AG09309 (cell line): Measurements from ENCODE around the gene MIER2.

ENCODE experiments used
- DNase-seq: peaks from one replicate; pipeline ENCODE4 v3.0.0-alpha.2; 2010; ENCODE audit warnings: low read depth
- H3K4me3 ChIP-seq: 2 replicates; pipeline ENCODE4 v1.5.1; 2011; ENCODE audit warnings: mild to moderate bottlenecking, low read depth, low read length, moderate library complexity; ENCODE audit not compliant: control insufficient read depth
- TF ChIP-seq, protein P1 (sequence below): IDR thresholded peaks from 2 replicates; pipeline ENCODE4 v1.5.1; 2011; ENCODE audit warnings: mild to moderate bottlenecking, low read depth, low read length, inconsistent platforms; ENCODE audit not compliant: insufficient read depth, control insufficient read depth; ENCODE audit errors: missing control alignments

Gene MIER2

DNA sequence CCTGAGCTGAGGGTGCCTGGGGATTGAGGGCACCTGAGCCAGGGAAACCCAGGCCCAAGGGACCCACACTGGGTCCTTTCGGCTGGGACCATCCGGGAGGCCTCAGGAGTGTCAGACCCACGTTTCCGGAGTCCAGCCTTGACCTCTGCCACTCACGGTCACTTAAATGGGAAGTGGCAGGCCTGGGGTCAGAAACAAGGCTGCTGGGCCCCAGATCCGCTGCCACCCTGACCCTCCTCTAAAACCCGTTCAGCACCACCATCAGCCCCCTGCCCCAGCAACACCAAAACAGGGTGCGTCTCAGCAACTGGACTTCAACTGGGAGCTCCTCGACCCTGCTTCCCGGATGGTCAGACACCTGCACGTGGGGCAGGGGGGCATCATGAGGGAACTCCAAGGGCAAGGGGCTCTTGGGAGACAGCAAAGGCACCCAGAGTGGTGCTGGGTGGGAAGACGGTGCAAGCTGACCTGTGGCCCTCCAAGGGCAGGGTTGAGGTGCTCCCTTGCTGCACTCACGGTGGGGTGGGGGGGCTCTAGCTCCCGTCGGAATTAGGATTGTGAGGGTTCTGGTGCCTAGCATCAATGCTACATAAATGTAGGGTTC, 52.2 kb downstream of the MIER2 start:
- DNase-seq: no peak
- TF ChIP-seq, protein P1, sequence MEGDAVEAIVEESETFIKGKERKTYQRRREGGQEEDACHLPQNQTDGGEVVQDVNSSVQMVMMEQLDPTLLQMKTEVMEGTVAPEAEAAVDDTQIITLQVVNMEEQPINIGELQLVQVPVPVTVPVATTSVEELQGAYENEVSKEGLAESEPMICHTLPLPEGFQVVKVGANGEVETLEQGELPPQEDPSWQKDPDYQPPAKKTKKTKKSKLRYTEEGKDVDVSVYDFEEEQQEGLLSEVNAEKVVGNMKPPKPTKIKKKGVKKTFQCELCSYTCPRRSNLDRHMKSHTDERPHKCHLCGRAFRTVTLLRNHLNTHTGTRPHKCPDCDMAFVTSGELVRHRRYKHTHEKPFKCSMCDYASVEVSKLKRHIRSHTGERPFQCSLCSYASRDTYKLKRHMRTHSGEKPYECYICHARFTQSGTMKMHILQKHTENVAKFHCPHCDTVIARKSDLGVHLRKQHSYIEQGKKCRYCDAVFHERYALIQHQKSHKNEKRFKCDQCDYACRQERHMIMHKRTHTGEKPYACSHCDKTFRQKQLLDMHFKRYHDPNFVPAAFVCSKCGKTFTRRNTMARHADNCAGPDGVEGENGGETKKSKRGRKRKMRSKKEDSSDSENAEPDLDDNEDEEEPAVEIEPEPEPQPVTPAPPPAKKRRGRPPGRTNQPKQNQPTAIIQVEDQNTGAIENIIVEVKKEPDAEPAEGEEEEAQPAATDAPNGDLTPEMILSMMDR: no peak
- no peak overlapping the region for H3K4me3 ChIP-seq

DNA sequence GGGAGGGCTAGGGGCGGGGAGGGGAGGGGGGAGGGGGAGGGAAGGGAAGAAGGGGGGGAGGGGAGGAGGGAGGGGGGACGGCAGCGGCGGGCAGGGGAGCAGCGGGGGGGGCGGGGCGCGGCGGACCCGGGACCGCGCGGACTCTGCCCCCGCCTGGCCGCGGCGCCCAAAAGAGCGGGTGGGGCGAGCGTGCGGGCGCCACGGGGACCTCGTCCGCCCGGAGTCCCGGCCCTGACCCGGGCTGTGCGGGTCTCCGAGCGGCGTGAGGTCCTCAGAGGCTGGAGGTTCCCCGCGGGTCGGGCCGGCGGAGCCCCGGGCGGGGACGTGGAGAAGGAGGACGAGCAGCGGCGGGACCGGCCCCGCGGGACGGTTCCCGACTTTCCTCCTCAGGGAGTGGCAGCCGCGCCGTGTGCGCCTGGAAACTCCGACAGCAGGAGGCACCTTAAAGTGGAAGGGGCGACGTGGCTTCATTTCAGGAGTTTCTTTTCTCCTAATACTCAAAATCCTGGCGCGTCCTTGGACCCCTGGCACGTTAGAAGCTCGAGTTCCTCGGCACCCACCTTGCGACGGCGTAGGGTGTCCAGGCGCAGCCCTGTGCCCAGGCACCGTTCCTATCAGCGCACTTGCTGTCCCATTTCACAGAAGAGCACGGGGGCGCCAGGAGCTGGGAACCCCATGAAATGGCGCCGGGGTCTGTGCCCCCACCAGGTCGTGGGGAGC, 52.9 kb downstream of the MIER2 start:
- TF ChIP-seq, protein P1: no peak
- DNase-seq: no peak
- no peak overlapping the region for H3K4me3 ChIP-seq

DNA sequence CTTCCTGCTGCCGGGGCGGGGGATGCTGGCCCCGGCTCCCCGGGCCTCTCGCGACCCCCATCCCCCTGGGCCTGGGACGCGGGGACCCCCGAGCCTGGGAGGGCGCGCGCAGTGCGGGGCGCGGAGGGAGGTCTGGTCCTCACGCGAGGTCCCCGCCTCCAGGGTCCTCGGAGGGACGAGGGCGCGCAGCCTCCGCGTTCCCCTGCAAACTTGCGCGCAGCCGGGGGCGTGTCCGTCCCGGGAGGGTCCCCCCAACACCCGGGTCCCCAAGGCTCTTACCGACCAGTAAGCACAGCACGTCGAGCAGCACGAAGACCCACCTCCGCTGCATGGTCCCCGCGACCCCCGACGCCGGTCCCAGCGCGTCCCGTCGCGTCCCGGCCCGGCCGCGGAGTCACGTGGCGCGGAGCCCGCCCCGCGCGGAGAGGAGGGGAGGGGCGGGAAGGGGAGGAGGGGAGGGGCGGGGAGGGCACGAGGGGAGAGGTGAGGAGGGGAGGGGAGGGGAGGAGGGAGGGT, 53.5 kb downstream of the MIER2 start, which contains the start of gene PLPP2:
TSS of gene PLPP2 (minus strand) at position 398 of the 516 bp plus-strand sequence. CDS start at position 331, 67 bp downstream.
- no peak for DNase-seq
- TF ChIP-seq, protein P1: no peak
- H3K4me3 ChIP-seq: peak within 1 kb of the TSS; percentile 32

DNA sequence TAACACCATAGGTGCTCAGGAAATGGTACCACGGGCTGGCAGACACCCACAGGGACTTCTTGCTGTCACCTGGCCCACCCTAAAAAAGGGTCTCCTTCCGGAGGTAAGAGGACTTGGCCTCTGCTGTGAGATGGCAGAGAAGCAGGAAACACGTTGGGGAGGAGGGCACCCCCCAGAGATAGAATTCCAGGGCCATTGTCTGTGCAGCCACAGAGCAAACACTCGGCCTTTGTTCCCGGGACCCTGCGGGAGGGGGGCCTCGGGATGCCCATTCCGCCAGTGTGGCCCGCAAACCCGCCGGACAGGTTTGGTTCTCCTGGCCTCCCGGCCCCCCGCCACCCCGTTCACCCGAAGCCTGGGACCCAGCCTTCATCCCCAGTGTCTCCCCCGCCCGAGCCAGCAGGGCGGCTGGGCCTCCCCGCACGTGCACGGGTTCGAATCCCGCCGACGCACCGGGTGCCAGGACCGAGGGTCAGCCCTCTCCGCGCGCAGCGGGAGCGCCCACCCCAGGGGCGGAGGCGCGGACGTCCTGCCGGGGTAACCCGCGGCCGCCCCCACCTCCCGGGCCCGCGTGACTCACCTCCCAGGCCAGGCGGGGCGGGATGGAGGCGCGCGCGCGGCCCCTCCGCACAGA, 54.1 kb downstream of the MIER2 start:
- H3K4me3 ChIP-seq: no peak overlapping the region
- TF ChIP-seq, protein P1: no peak
- DNase-seq: no peak

DNA sequence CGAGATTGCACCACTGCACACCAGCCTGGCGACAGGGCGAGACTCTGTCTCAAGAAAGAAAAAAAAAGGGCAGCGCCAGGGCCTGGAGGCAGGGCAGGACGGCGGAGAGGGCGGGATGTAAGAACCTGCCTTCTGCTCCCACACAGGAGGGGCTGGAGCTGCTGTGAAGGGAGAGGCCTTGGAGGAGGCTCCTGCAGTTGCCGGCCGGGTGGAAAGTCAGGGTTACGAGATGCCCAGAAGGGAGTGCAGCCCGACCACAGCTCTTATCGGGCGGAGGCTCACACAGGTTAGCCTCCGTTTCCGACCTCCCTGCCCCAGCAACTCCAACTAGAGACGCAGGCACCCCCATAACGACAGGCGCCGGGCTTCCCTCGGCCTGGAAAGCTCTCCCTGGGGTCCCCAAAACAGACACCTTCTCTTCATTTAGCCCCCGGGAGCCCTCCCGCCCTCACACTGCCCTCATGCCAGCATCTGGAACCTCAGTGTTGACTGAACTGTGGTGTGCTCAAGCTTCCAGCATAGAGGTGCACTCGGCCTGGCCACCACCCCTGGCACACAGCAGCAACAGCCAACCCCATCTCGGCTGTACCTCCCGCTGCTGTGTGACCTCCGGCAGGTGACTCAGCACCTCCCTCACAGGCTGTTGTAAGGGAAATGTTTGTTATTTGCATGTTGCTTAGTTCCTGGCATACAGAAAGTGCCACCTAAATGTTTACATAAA, 54.8 kb downstream of the MIER2 start:
- TF ChIP-seq, protein P1: no peak
- DNase-seq: no peak
- H3K4me3 ChIP-seq: no peak overlapping the region

DNA sequence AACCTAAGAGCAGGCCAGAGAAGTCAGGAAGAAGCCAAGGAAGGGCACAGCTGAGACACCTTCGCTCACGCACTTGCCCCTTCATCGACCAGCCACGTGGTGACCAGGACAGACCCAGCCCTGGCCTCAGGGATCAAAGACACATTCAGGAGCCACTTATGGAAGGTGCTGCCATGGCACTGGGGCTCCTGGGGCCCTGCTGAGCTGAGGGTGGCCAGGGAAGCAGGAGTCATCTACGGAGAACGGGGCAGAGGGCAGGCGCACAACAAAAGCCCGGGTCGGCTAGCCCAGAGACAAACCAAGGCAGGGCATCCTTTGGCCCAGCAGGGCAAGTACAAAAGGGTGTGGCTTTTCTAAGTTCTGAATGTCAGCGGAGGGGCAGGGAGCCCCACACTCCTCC, 55.7 kb downstream of the MIER2 start:
- no peak overlapping the region for H3K4me3 ChIP-seq
- TF ChIP-seq, protein P1: no peak
- DNase-seq: no peak
